Osteoblast (primary cell): Measurements from ENCODE around the gene ATF7IP. TPM values are rescaled to one million over a fixed set of nuclear protein-coding genes. Genes with fewer than 3 reads are reported as not detected.

Experiments
- DNase-seq: peaks from one replicate; pipeline ENCODE4 v3.0.0; 2011; ENCODE audit warnings: low spot score, mixed read lengths; ENCODE audit not compliant: insufficient read length; ENCODE audit errors: missing footprints
- H2AFZ ChIP-seq: 2 replicates; pipeline ENCODE4 v1.6.0; 2011; ENCODE audit warnings: mild to moderate bottlenecking, low read length
- H3K27ac ChIP-seq: 2 replicates; pipeline ENCODE4 v1.5.1; 2011; ENCODE audit warnings: mild to moderate bottlenecking, low read depth, low read length, moderate library complexity
- H3K27me3 ChIP-seq: 2 replicates; pipeline ENCODE4 v1.6.0; 2012; ENCODE audit warnings: mild to moderate bottlenecking, control low read depth, inconsistent platforms, low read length, moderate library complexity; ENCODE audit not compliant: insufficient read depth
- H3K36me3 ChIP-seq: 2 replicates; pipeline ENCODE4 v1.5.1; 2011; ENCODE audit warnings: mild to moderate bottlenecking, low read length, control low read depth, moderate library complexity; ENCODE audit not compliant: insufficient read depth
- H3K4me1 ChIP-seq: 2 replicates; pipeline ENCODE4 v1.5.1; 2011; ENCODE audit warnings: mild to moderate bottlenecking, low read length, control low read depth, moderate library complexity; ENCODE audit not compliant: insufficient read depth
- H3K4me2 ChIP-seq: 2 replicates; pipeline ENCODE4 v1.6.0; 2011; ENCODE audit warnings: mild to moderate bottlenecking, low read length; ENCODE audit not compliant: insufficient read depth
- H3K4me3 ChIP-seq: fragments of 200-600 bp; sonication (generic); 3 replicates; pipeline ENCODE4 v1.5.1; 2012; ENCODE audit warnings: mild to moderate bottlenecking, low read length, inconsistent platforms; ENCODE audit not compliant: insufficient read depth
- H3K79me2 ChIP-seq: 2 replicates; pipeline ENCODE4 v1.6.0; 2012; ENCODE audit warnings: mild to moderate bottlenecking, low read length, control low read depth, inconsistent platforms; ENCODE audit not compliant: insufficient read depth
- H3K9me3 ChIP-seq: 2 replicates; pipeline ENCODE4 v1.5.1; 2011; ENCODE audit warnings: low read depth, low read length, control low read depth
- H4K20me1 ChIP-seq: 2 replicates; pipeline ENCODE4 v1.6.0; 2012; ENCODE audit warnings: mild to moderate bottlenecking, low read length, control low read depth; ENCODE audit not compliant: insufficient read depth
- CTCF ChIP-seq: IDR thresholded peaks from 2 replicates; pipeline ENCODE4 v1.5.1; 2011; ENCODE audit warnings: mild to moderate bottlenecking, low read depth, low read length, moderate library complexity; ENCODE audit errors: extremely low read depth
- total RNA-seq: library from RNA; depleted of rRNA; stranded (reverse); fragments of >200 nt; gene quantifications from 2 replicates; pipeline ENCODE4 v1.2.3, GENCODE V29; 2012

The ATF7IP gene
- total RNA-seq, 1 donor, result 29.3 TPM

- Histone ChIP-seq H3K4me3 (no peak overlapping the region), H3K9me3 (peaks cover 3% of the 10 kb centered on the region), H3K4me2 (no peak overlapping the region), H3K4me1 (no peaks in the 10 kb centered on the region), H3K27ac (no peak overlapping the region), H2AFZ (no peak overlapping the region), H3K36me3 (no peaks in the 10 kb centered on the region), H3K79me2 (no peaks in the 10 kb centered on the region), H3K27me3 (no peaks in the 10 kb centered on the region), H4K20me1 (no peaks in the 10 kb centered on the region)
- TF ChIP-seq CTCF, result no peak
- DNase-seq, result no peak
Observed at GRCh38 chr12:14525964-14526363, 160.5 kb downstream of the ATF7IP start.

GRCh38 chr12:14532152-14532551 is 166.7 kb downstream of the ATF7IP start:
- Histone ChIP-seq H3K9me3 (no peaks in the 10 kb centered on the region), H3K4me3 (no peak overlapping the region), H4K20me1 (no peaks in the 10 kb centered on the region), H3K79me2 (no peaks in the 10 kb centered on the region), H3K4me2 (no peak overlapping the region), H3K27me3 (no peaks in the 10 kb centered on the region), H2AFZ (no peak overlapping the region), H3K27ac (no peak overlapping the region), H3K36me3 (no peaks in the 10 kb centered on the region), H3K4me1 (no peaks in the 10 kb centered on the region)
- TF ChIP-seq CTCF, result no peak
- no peak for DNase-seq

GRCh38 chr12:14537088-14537487 is 171.6 kb downstream of the ATF7IP start:
- TF ChIP-seq CTCF, result no peak
- H3K36me3 ChIP-seq, result no peaks in the 10 kb centered on the region
- H3K79me2 ChIP-seq, result no peaks in the 10 kb centered on the region
- H3K4me1 ChIP-seq, result no peaks in the 10 kb centered on the region
- H3K27me3 ChIP-seq, result no peaks in the 10 kb centered on the region
- no peak overlapping the region for H2AFZ ChIP-seq
- H3K27ac ChIP-seq, result no peak overlapping the region
- no peaks in the 10 kb centered on the region for H3K9me3 ChIP-seq
- no peaks in the 10 kb centered on the region for H4K20me1 ChIP-seq
- no peak overlapping the region for H3K4me3 ChIP-seq
- DNase-seq, result no peak
- no peak overlapping the region for H3K4me2 ChIP-seq

- no peaks in the 10 kb centered on the region for H3K36me3 ChIP-seq
- H3K4me1 ChIP-seq, result no peaks in the 10 kb centered on the region
- TF ChIP-seq CTCF, result no peak
- no peak overlapping the region for H3K27ac ChIP-seq
- no peaks in the 10 kb centered on the region for H3K9me3 ChIP-seq
- H4K20me1 ChIP-seq, result no peaks in the 10 kb centered on the region
- H3K4me3 ChIP-seq, result no peak overlapping the region
- H3K4me2 ChIP-seq, result no peak overlapping the region
- no peaks in the 10 kb centered on the region for H3K27me3 ChIP-seq
- H3K79me2 ChIP-seq, result no peaks in the 10 kb centered on the region
- no peak overlapping the region for H2AFZ ChIP-seq
- DNase-seq, result no peak
Observed at GRCh38 chr12:14540801-14541462, 175.4 kb downstream of the ATF7IP start.
